Ureter (tissue), 1 donor: Measurements from ENCODE around the gene HTRA3. TPM values are rescaled to one million over a fixed set of nuclear protein-coding genes. Genes with fewer than 3 reads are reported as not detected.

Source experiments
- DNase-seq: peaks from one replicate; pipeline ENCODE4 v3.0.0-alpha.2; 2020; ENCODE audit warnings: low spot score
- total RNA-seq: library from RNA; stranded (reverse); gene quantifications from one replicate; pipeline ENCODE4 v1.2.4, GENCODE V29; 2023
- donor health status: DM: yes; HTN: yes; CAD: no.

Gene HTRA3
- total RNA-seq, 1 donor from 2014 or later, result 17.5 TPM

DNA sequence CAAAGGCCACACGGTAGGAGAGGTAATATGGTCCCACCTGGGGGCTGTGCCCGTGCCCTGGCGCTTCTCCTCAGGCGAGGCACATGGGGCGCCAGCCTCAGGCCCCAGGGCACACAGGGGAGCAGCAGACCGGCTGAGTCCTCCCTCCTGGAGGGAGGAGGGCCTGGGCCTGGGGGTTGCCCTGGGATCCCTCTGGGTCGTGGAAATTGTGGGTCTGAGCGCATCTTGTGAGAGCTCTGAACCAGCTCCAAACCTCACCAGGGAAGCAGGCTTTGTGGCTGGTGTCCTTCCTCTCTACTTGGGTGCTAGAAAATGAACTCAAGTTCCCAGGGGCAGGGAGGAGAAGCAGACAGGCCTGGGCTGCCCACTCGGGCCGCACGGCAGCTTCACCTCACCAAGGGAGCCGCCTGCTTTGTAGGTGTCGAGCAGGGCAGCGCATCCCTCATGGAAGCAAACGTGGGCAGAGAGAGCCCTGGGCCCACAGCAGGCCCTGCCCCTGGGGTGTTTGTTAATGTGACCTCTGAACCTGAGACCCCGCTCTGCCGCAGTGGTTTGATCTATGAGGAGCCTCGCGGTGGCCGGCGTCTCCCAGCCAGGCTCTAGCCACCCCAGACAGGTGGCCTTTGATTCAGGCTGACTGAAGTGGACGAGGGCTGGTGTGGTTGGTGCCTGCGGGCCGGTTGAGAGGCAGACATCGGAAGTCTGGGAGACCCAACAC lies 10.8 kb downstream of the HTRA3 start:
- DNase-seq, result no peak

- DNase-seq, result no peak
Measured at GRCh38 chr4:8280876-8281440, 11.4 kb downstream of the HTRA3 start.

- DNase-seq, result peak; percentile 70
Measured at GRCh38 chr4:8281519-8282133, 12.1 kb downstream of the HTRA3 start.

DNA sequence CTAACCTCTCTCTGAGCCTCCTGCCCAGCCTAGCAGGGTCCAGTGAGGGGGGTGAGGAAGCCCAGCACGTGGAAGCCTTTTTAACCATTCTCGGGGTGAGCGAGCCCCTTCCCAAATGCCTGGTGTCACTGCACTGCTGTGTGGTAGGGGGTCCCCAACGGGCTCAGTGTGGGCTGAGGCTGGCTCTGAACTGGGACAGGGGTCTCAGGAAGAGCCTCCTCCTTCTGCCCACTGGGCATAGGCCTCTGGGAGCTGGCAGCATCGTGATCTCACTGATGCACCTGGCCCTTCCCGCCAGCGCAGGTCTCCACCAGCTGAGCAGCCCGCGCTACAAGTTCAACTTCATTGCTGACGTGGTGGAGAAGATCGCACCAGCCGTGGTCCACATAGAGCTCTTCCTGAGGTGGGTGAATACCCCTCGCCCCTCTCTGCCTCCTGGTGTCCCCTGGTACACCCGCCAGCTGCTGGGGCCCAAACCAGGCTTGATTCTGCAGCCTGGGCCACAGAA lies 12.6 kb downstream of the HTRA3 start:
- DNase-seq, result no peak

DNA sequence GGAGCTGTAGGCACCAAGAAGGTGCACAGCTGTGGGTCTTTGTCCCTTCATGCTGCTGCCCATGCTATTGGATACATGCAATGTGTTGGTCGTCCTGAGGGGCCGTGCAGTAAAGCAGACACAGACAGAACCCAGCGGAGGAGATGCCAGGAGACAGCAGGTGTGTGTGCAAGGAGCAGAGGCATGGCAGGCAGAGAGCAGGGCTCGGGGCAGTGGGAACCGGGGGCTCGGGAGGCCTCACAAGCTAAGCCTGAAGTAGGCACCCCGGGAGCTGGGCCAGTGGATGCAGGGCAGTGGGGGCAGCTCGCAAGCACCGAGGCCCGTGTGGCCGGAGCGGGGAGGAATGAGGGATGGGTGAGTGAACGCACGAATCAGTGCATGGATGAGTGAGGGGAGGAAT lies 13.2 kb downstream of the HTRA3 start:
- no peak for DNase-seq

GRCh38 chr4:8283161-8283560 lies 13.6 kb downstream of the HTRA3 start:
- DNase-seq, result no peak

- DNase-seq, result no peak
Measured at GRCh38 chr4:8283631-8284121, 14.1 kb downstream of the HTRA3 start.

GRCh38 chr4:8284391-8284790 lies 14.8 kb downstream of the HTRA3 start:
- DNase-seq, result no peak

DNA sequence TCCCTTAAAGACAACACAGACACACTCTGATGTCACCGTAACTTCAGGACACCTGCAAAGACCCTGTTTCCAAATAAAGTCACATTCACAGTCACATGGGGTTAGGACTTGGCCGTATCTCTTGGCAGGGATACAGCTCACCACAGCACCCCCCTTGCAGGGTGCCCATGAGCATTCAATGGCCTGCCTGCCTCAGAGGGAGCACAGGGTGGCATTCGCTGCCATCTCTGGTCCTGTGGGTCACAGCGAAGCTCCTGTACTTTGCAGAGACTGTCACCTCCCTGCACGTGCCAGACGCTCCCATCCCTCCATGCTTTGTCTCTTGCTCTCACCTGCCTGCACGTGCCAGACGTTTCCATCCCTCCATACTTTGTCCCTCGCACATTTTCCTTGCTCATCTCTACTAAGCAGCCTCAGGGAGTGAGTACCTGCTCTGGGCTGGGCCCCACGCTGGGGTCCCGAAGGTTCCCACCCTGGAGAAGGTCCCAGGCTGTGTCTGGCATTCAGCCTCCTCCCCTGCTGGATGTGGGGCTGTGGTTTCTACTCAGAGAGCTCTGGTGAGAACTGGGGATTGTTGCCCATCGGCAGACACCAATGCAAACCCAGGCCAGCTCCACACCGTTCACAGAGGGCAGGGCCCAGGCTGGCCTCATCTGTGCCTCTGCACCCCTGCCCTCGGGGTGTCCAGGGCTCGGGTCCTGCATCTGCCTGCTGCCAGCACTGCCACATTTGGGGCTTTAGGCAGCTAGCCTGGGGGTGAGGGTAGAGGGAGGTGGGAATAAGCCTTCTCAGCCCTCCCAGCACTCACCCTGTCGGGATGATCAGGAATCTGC lies 15.8 kb downstream of the HTRA3 start:
- DNase-seq, result no peak

DNA sequence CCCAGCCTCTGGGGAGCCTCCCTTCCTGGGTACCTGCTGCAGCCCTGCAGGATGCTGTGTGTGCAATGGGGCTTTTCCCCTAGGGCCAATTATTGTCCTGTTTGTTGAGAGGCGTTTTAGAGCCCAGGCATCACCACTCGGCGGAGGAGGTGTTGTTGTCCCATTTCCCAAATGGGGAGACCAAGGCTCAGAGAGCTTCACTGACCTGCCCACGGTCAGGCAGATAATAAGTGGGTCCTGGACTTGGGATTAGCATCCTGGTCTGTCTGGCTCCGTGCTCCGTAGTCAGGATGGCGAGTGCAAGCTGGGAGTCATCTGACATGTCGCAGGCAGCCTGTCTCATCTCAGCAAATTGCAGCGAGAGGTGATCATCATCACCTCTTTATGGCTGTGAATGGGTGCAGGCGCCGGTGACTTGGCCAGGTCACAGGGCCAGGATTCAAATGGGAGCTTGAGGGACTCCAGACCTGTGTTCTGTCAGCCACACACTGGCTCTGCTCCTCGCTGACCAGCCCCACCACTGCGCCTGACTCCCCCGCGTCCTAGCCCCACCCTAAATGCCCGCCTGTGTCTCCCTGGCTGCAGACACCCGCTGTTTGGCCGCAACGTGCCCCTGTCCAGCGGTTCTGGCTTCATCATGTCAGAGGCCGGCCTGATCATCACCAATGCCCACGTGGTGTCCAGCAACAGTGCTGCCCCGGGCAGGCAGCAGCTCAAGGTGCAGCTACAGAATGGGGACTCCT lies 16.6 kb downstream of the HTRA3 start:
- no peak for DNase-seq

GRCh38 chr4:8286719-8287342 lies 17.3 kb downstream of the HTRA3 start:
- DNase-seq, result no peak

DNA sequence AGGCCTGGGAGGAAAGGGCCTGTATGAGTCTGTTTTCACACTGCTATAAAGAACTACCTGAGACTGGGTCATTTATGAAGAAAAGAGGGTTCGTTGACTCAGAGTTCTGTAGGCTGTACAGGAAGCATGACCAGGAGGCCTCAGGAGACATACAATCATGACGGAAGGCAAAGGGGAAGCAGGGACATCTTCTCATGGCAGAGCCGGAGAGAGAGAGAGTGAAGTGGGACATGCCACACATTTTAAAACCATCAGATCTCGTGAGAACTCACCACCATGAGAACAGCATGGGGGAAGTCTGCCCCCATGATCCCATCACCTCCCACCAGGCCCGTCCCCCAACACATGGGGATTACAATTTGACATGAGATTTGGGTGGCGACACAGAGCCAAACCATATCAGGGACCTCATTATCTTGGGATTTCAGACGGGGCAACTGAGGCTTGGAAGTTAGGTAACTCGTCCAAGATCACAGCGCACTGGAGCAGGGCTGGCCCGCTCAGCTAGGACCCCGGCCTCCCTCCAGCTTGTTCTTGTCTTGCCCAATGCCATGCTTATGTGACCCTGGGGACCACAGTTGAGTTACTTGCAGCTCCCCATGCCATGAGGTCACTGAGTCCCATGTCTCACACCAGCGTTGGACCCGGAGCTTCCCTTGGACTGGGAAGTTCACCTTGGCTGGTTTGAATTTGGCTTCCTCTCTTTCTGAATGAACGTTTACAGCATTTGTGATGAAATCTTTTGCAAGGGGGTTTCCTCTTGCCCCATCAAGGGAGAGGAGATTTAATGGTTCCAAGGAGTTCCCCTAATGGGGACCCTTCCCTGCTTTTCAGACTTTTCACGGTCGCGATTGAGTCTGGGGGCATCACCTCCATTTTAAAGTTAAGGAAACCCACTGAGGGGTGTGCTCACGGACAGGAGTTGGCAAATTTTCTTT lies 18.1 kb downstream of the HTRA3 start:
- DNase-seq, result no peak

- DNase-seq, result no peak
Measured at GRCh38 chr4:8289151-8289750, 19.7 kb downstream of the HTRA3 start.

DNA sequence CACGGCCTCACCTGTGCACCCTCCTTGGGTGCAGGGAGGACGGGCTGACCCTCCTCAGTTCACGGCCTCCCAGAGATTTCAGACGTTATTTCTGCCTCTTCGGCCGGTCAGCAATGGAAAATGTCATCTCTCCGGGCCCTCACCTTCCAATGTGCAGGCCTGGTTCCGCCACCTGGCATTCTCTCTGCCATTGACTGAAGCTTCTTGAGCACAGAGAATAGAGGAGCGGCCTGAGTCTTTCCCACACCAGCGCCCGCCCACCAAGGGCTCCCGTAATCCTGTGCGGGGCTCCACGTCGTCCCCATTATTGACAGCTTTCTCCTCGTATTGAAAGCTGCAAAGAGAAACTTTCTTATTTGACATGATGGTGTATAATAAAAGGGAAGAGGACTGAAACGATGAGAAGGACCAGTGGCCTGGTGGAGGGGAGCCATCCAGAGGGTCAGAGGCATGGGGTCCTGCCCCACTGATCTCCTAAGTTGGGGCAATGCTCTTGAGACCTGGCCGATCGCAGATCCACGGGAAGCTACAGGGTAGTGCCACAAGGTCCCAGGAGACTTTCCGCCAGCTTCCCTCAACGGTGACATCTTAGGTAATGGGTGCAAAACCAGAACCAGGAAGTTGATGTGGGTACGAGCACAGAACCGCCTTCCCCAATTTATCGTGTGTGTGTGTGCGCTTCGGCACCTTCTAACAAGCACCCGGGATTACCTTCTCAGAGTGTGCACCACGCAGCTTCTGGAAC lies 20.6 kb downstream of the HTRA3 start:
- no peak for DNase-seq

DNA sequence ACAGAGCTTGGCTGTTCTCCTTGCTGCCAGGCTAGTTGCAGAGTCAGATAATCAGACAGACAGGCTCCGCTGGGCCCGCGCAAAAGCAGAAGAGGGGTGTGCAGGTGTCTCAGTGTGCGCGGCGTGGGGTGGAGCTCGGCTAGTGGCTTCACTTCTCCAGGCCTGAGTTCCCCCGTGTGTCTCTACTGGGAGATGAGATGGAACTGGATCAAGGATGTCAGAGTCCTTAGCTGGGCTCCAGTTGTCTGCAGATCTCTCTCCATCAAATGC lies 21.1 kb downstream of the HTRA3 start:
- no peak for DNase-seq

GRCh38 chr4:8291036-8291682 lies 21.6 kb downstream of the HTRA3 start:
- DNase-seq, result no peak

DNA sequence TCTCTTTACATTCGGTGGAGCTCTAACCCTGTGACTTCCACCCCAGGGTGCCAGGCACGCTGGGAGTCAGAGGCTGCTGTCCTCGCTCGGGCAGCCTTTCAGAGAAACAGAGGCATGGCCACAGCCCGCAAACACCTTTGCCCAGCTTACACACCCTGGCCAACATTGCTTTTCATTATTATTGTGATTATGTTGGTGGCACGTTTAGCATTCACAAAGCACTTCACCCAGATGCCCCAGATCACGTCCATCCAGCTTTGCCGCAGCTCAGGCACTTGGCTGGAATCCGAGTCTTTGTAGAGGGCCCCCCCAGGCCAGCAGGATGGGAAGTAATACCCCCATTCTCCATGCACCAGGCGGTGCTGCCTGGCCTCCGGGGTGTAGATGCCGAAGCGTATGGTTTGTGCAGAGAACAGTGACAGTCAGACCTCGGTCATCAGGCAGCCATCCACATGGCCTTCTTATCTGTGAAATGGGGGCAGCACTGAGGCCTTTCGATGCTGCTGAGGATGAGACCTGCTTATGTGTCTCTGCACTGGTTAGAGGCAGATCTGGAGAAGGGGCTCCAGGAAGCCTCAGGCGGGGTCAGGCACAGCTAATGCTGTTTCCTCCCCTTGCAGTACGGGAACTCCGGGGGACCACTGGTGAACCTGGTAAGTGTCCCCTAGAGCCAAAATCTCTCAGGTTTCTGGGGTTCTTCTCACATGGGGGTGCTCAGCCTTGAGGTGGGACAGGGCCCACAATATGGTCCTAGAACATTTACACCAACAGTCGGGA lies 22.3 kb downstream of the HTRA3 start:
- DNase-seq, result no peak
